IMR-90 (cell line): ENCODE data around the gene FUBP1. TPM values are rescaled to one million over a fixed set of nuclear protein-coding genes. Genes with fewer than 3 reads are reported as not detected.
"Not testable (repeated sequence)": the region's sequence is repeated elsewhere in the genome, so short reads cannot be mapped to it uniquely, and the experiment has no call there.

Experiments used
- ATAC-seq: fragments of 200-7000 bp; cut with Tn5 transposase; 2 replicates; pipeline ENCODE4 v1.9.1; 2020; ENCODE audit warnings: low read depth, mild to moderate bottlenecking, moderate library complexity
- BruUV-seq: library from RNA; stranded (reverse); fragments of 400-500 nt; replicated peaks from 2 replicates; lab custom pipeline; 2021; lab: Mats Ljungman, UMichigan
- CTCF ChIA-PET: fragments of 300-600 bp; formaldehyde crosslinking; extraction: SDS; loops from one replicate; lab custom pipeline; 2021; ENCODE audit warnings: antibody characterized with exemption; lab: Yijun Ruan, JAX
- POLR2A ChIA-PET: fragments of 300-600 bp; sonication (Branson Sonifier 250); formaldehyde crosslinking; loops from one replicate; lab custom pipeline; 2022; ENCODE audit warnings: antibody characterized with exemption; ENCODE audit not compliant: unreplicated experiment; lab: Charles Lee
- DNase-seq: peaks from one replicate; pipeline ENCODE4 v3.0.0; 2013
- H2AFZ ChIP-seq: replicated peaks from 2 replicates; pipeline ENCODE3; 2013; ENCODE audit warnings: low read length, mild to moderate bottlenecking; ENCODE audit not compliant: poor library complexity
- H2AK5ac ChIP-seq: 2 replicates; pipeline ENCODE4 v1.6.1; 2013; ENCODE audit warnings: low read depth, low read length, inconsistent platforms
- H2AK9ac ChIP-seq: replicated peaks from 2 replicates; pipeline ENCODE3; 2013; ENCODE audit warnings: mild to moderate bottlenecking, low read depth, low read length, moderate library complexity; ENCODE audit not compliant: poor library complexity
- H2BK120ac ChIP-seq: 2 replicates; pipeline ENCODE4 v1.6.1; 2013; ENCODE audit warnings: low read depth, low read length, inconsistent platforms
- H2BK15ac ChIP-seq: 3 replicates; pipeline ENCODE4 v1.6.1; 2013; ENCODE audit warnings: low read depth, low read length, inconsistent platforms
- H2BK20ac ChIP-seq: 2 replicates; pipeline ENCODE4 v1.6.1; 2013; ENCODE audit warnings: low read depth, mild to moderate bottlenecking, inconsistent platforms, low read length, moderate library complexity
- H2BK5ac ChIP-seq: 2 replicates; pipeline ENCODE4 v1.6.1; 2013; ENCODE audit warnings: mild to moderate bottlenecking, low read depth, low read length, inconsistent platforms; ENCODE audit not compliant: poor library complexity, severe bottlenecking
- H3K14ac ChIP-seq: replicated peaks from 2 replicates; pipeline ENCODE4 v1.6.1; 2013; ENCODE audit warnings: low read depth, low read length, inconsistent platforms
- H3K18ac ChIP-seq: 2 replicates; pipeline ENCODE4 v1.6.1; 2013; ENCODE audit warnings: low read depth, low read length, control low read depth
- H3K23ac ChIP-seq: 2 replicates; pipeline ENCODE4 v1.6.1; 2013; ENCODE audit warnings: low read depth, low read length, inconsistent platforms
- H3K27ac ChIP-seq: 2 replicates; pipeline ENCODE4 v1.5.1; 2013; ENCODE audit warnings: mild to moderate bottlenecking, control low read depth, low read length; ENCODE audit not compliant: insufficient read depth
- H3K27me3 ChIP-seq: 2 replicates; pipeline ENCODE4 v1.6.1; 2013; ENCODE audit warnings: low read length; ENCODE audit not compliant: control insufficient read depth, insufficient read depth
- H3K36me3 ChIP-seq: 2 replicates; pipeline ENCODE4 v1.6.1; 2013; ENCODE audit warnings: low read length, mixed read lengths; ENCODE audit not compliant: control insufficient read depth, insufficient read depth
- H3K4ac ChIP-seq: 2 replicates; pipeline ENCODE4 v1.6.1; 2013; ENCODE audit warnings: low read depth, low read length, inconsistent platforms
- H3K4me1 ChIP-seq: 2 replicates; pipeline ENCODE4 v1.6.1; 2013; ENCODE audit warnings: low read length, mixed read lengths; ENCODE audit not compliant: control insufficient read depth, insufficient read depth
- H3K4me2 ChIP-seq: 2 replicates; pipeline ENCODE4 v1.6.1; 2013; ENCODE audit warnings: low read depth, mild to moderate bottlenecking, control low read depth, low read length, moderate library complexity
- H3K4me3 ChIP-seq: 2 replicates; pipeline ENCODE4 v1.5.1; 2013; ENCODE audit warnings: low read depth, mild to moderate bottlenecking, control low read depth, low read length, moderate library complexity; ENCODE audit not compliant: insufficient read depth
- H3K56ac ChIP-seq: 2 replicates; pipeline ENCODE4 v1.6.1; 2013; ENCODE audit warnings: low read length, inconsistent platforms; ENCODE audit not compliant: insufficient read depth; ENCODE audit errors: extremely low read depth
- H3K79me1 ChIP-seq, 2 experiments: 2 replicates each; pipeline ENCODE4 v1.6.1; 2013; ENCODE audit warnings: low read length in 2 of 2, inconsistent platforms in 1 of 2, low read depth in 1 of 2
- H3K9ac ChIP-seq: 2 replicates; pipeline ENCODE4 v1.6.1; 2013; ENCODE audit warnings: low read depth, low read length, control low read depth
- H3K9me1 ChIP-seq: 2 replicates; pipeline ENCODE4 v1.6.1; 2013; ENCODE audit warnings: low read length, inconsistent platforms; ENCODE audit not compliant: insufficient read depth
- H3K9me3 ChIP-seq: 2 replicates; pipeline ENCODE4 v1.6.1; 2013; ENCODE audit warnings: low read length; ENCODE audit not compliant: control insufficient read depth, insufficient read depth
- H4K20me1 ChIP-seq: 2 replicates; pipeline ENCODE4 v1.6.1; 2013; ENCODE audit warnings: low read length, inconsistent platforms; ENCODE audit not compliant: insufficient read depth
- H4K5ac ChIP-seq: 2 replicates; pipeline ENCODE4 v1.6.1; 2013; ENCODE audit warnings: mild to moderate bottlenecking, low read depth, low read length, control low read depth
- H4K8ac ChIP-seq, 2 experiments: 2 replicates each; pipeline ENCODE4 v1.6.1; 2013; ENCODE audit warnings: low read depth in 2 of 2, low read length in 2 of 2, control low read depth in 1 of 2, inconsistent platforms in 1 of 2
- H4K91ac ChIP-seq: 2 replicates; pipeline ENCODE4 v1.6.1; 2013; ENCODE audit warnings: low read depth, low read length, inconsistent platforms; ENCODE audit not compliant: insufficient read depth
- CEBPB ChIP-seq: IDR thresholded peaks from 2 replicates; pipeline ENCODE4 v1.6.1; 2012; ENCODE audit warnings: low read depth, low read length, improper control_type of control experiment
- CHD1 ChIP-seq: IDR thresholded peaks from 2 replicates; pipeline ENCODE4 v1.6.1; 2012; ENCODE audit warnings: low read depth, low read length, improper control_type of control experiment
- MAFK ChIP-seq: IDR thresholded peaks from 2 replicates; pipeline ENCODE4 v1.6.1; 2012; ENCODE audit warnings: low read depth, low read length, improper control_type of control experiment
- MXI1 ChIP-seq: IDR thresholded peaks from 2 replicates; pipeline ENCODE4 v1.6.1; 2012; ENCODE audit warnings: low read depth, mild to moderate bottlenecking, low read length, moderate library complexity, borderline replicate concordance
- POLR2A ChIP-seq: IDR thresholded peaks from 2 replicates; pipeline ENCODE4 v1.6.1; 2012; ENCODE audit warnings: mild to moderate bottlenecking, low read depth, low read length
- RAD21 ChIP-seq: IDR thresholded peaks from 2 replicates; pipeline ENCODE4 v1.6.1; 2012; ENCODE audit warnings: low read length, improper control_type of control experiment
- RFX5 ChIP-seq: IDR thresholded peaks from 2 replicates; pipeline ENCODE4 v1.8.0; 2012; ENCODE audit warnings: low read depth, mild to moderate bottlenecking, low read length, moderate library complexity
- WGBS, 2 experiments: methylation state at CpG; one replicate each; pipeline versions ENCODE4 v1.1.5 to v1.1.7; 2013; ENCODE audit warnings: missing lambda C conversion rate in 2 of 2; ENCODE audit not compliant: insufficient read length in 1 of 2; ENCODE audit errors: extremely low coverage in 2 of 2; 5-methylcytosine and 5-hydroxymethylcytosine counted together
- dilution Hi-C: fragments of 300-500 bp; cut with HindIII; formaldehyde crosslinking; loops from one replicate; pipeline ENCODE4 v1.14.3; 2018; ENCODE audit warnings: low sequenced_read_pairs; ENCODE audit not compliant: unreplicated experiment
- in situ Hi-C: fragments of 300-500 bp; cut with MboI; formaldehyde crosslinking; loops from 3 replicates; pipeline ENCODE4 v1.14.3; 2019; ENCODE audit warnings: low sequenced_read_pairs, inconsistent platforms, mixed read lengths
- intact Hi-C: fragments of 100-400 bp; cut with micrococcal nuclease; formaldehyde crosslinking; loops from 2 replicates; pipeline ENCODE4 v1.10.0; 2022
- polyA plus RNA-seq, 3 experiments: library from polyadenylated mRNA; depleted of rRNA; stranded (reverse); fragments of >200 nt; gene quantifications; 2 replicates each; pipeline ENCODE4 v1.2.3, GENCODE V29; 2012; ENCODE audit warnings: low replicate concordance in 1 of 3
- total RNA-seq: library from RNA; depleted of rRNA; stranded (reverse); fragments of >200 nt; gene quantifications from 2 replicates; pipeline ENCODE4 v1.2.3, GENCODE V29; 2012

FUBP1 gene
- total and polyA plus RNA-seq, 2 of the 4 experiments (the other 2 are of a cell fraction) = 94.7 to 129 TPM

- TF ChIP-seq RAD21 (peak; percentile 54), CEBPB (peak; percentile 14; the same call in 1 of the 2 replicates), POLR2A (peak; percentile 87), CHD1 (no peak), MXI1 (peak; percentile 74), RFX5 (no peak), MAFK (no peak)
Measured at GRCh38 chr1:77978969-77979876, at the start of gene FUBP1 (continued).

- H2BK5ac ChIP-seq, H3K9ac ChIP-seq, H4K20me1 ChIP-seq, H3K23ac ChIP-seq, H3K9me3 ChIP-seq, intact Hi-C loops, H3K14ac ChIP-seq, H3K4me2 ChIP-seq, H3K4me3 ChIP-seq, H3K18ac ChIP-seq, H2AK9ac ChIP-seq, H3K9me1 ChIP-seq, POLR2A ChIA-PET, H3K27ac ChIP-seq, H2AK5ac ChIP-seq, DNase-seq, BruUV-seq, H4K8ac ChIP-seq, H2AFZ ChIP-seq, H3K4me1 ChIP-seq, H2BK120ac ChIP-seq, H3K4ac ChIP-seq, in situ Hi-C loops, CTCF ChIA-PET, H3K27me3 ChIP-seq, H3K56ac ChIP-seq, H4K5ac ChIP-seq, H2BK20ac ChIP-seq, H3K79me1 ChIP-seq, H2BK15ac ChIP-seq, H4K91ac ChIP-seq, H3K36me3 ChIP-seq, dilution Hi-C loops, ATAC-seq: not testable (repeated sequence)
- WGBS, 2 experiments = no CpG with 5 or more reads among the region's 4 CpGs
Measured at GRCh38 chr1:78021134-78021533, 42.3 kb upstream of the FUBP1 start.
